ENCODE results near the gene PROS1.

- TF ChIP-seq, protein P1, sequence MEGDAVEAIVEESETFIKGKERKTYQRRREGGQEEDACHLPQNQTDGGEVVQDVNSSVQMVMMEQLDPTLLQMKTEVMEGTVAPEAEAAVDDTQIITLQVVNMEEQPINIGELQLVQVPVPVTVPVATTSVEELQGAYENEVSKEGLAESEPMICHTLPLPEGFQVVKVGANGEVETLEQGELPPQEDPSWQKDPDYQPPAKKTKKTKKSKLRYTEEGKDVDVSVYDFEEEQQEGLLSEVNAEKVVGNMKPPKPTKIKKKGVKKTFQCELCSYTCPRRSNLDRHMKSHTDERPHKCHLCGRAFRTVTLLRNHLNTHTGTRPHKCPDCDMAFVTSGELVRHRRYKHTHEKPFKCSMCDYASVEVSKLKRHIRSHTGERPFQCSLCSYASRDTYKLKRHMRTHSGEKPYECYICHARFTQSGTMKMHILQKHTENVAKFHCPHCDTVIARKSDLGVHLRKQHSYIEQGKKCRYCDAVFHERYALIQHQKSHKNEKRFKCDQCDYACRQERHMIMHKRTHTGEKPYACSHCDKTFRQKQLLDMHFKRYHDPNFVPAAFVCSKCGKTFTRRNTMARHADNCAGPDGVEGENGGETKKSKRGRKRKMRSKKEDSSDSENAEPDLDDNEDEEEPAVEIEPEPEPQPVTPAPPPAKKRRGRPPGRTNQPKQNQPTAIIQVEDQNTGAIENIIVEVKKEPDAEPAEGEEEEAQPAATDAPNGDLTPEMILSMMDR (IDR thresholded peaks at IDR 0.05 in 2 of 3, conservative IDR thresholded peaks at IDR 0.05 in 1 of 3; ENCODE audit: control insufficient read depth in 2 of 3, extremely low read depth in 1 of 3, insufficient read depth in 1 of 3, low read depth in 3 of 3, low read length in 3 of 3): no peak
- TF ChIP-seq GABPA (IDR thresholded peaks at IDR 0.05; ENCODE audit: low read depth) (no peak), NFIC (IDR thresholded peaks at IDR 0.05; ENCODE audit: low read depth, low read length) (no peak), ESRRA (IDR thresholded peaks at IDR 0.05; ENCODE audit: low read length) (no peak), POLR2AphosphoS5 (IDR thresholded peaks at IDR 0.05; ENCODE audit: low read length) (no peak), RBBP5 (conservative IDR thresholded peaks at IDR 0.05) (no peak), EZH2 (IDR thresholded peaks at IDR 0.05; ENCODE audit: borderline replicate concordance, control insufficient read depth, low read depth, low read length) (no peak), SMARCA5 (IDR thresholded peaks at IDR 0.05) (no peak)
- TF ChIP-seq, protein P2, sequence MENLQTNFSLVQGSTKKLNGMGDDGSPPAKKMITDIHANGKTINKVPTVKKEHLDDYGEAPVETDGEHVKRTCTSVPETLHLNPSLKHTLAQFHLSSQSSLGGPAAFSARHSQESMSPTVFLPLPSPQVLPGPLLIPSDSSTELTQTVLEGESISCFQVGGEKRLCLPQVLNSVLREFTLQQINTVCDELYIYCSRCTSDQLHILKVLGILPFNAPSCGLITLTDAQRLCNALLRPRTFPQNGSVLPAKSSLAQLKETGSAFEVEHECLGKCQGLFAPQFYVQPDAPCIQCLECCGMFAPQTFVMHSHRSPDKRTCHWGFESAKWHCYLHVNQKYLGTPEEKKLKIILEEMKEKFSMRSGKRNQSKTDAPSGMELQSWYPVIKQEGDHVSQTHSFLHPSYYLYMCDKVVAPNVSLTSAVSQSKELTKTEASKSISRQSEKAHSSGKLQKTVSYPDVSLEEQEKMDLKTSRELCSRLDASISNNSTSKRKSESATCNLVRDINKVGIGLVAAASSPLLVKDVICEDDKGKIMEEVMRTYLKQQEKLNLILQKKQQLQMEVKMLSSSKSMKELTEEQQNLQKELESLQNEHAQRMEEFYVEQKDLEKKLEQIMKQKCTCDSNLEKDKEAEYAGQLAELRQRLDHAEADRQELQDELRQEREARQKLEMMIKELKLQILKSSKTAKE (IDR thresholded peaks at IDR 0.05; ENCODE audit: low read depth, poor library complexity, severe bottlenecking): no peak
- TF ChIP-seq, protein P3, sequence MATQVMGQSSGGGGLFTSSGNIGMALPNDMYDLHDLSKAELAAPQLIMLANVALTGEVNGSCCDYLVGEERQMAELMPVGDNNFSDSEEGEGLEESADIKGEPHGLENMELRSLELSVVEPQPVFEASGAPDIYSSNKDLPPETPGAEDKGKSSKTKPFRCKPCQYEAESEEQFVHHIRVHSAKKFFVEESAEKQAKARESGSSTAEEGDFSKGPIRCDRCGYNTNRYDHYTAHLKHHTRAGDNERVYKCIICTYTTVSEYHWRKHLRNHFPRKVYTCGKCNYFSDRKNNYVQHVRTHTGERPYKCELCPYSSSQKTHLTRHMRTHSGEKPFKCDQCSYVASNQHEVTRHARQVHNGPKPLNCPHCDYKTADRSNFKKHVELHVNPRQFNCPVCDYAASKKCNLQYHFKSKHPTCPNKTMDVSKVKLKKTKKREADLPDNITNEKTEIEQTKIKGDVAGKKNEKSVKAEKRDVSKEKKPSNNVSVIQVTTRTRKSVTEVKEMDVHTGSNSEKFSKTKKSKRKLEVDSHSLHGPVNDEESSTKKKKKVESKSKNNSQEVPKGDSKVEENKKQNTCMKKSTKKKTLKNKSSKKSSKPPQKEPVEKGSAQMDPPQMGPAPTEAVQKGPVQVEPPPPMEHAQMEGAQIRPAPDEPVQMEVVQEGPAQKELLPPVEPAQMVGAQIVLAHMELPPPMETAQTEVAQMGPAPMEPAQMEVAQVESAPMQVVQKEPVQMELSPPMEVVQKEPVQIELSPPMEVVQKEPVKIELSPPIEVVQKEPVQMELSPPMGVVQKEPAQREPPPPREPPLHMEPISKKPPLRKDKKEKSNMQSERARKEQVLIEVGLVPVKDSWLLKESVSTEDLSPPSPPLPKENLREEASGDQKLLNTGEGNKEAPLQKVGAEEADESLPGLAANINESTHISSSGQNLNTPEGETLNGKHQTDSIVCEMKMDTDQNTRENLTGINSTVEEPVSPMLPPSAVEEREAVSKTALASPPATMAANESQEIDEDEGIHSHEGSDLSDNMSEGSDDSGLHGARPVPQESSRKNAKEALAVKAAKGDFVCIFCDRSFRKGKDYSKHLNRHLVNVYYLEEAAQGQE (IDR thresholded peaks at IDR 0.05; ENCODE audit: low read depth, low read length): no peak
Measured at GRCh38 chr3:94011233-94011711, 37.6 kb upstream of the PROS1 start.

All from GM12878 (cell line).